ENCODE data around the gene YJU2.

YJU2 gene

DNA sequence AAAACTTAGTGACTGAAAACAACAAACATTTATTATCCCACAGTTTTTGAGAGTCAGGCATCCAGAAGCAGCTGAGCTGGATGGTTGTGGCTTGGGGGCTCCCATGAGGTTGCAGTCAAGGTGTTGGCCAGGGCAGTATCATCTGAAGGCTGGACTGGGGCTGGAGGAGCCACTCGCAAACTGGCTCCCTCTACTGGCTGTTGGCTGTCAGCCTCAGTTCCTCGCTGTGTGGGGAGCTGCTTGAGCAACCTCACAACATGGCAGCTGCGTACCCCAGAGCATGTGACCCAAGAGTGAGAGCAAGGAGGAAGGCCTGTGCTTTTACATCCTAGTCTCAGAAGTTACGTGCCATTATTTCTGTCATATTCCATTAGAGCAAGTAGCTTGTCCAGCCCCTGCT is 9.7 kb downstream of the YJU2 start:
- H2BK120ac ChIP-seq (ENCODE audit: insufficient read depth, low read length, poor library complexity): no peak overlapping the region
- peaks cover 5% of the 10 kb centered on the region for H3K9me3 ChIP-seq (ENCODE audit: insufficient read depth, low read depth, low read length)
- H3K23ac ChIP-seq (ENCODE audit: low read length): no peak overlapping the region
- H3K4me3 ChIP-seq (ENCODE audit: low read depth, low read length): no peak overlapping the region
- H2AK5ac ChIP-seq (ENCODE audit: low read length): no peak overlapping the region
- no peak overlapping the region for H4K8ac ChIP-seq (ENCODE audit: low read depth, low read length)
- H3K79me2 ChIP-seq (ENCODE audit: control insufficient read depth, insufficient read depth, low read length, poor library complexity): no peaks in the 10 kb centered on the region
- H3K27me3 ChIP-seq (ENCODE audit: insufficient read depth, low read length): no peaks in the 10 kb centered on the region
- no peak overlapping the region for H3K4me2 ChIP-seq (ENCODE audit: low read length)
- H4K91ac ChIP-seq (ENCODE audit: low read depth, low read length): no peak overlapping the region
- no peak overlapping the region for H3K9ac ChIP-seq (ENCODE audit: low read length)
- H4K12ac ChIP-seq (ENCODE audit: low read depth, low read length): no peak overlapping the region
- H3K18ac ChIP-seq (ENCODE audit: low read length): no peak overlapping the region
- no peaks in the 10 kb centered on the region for H3K79me1 ChIP-seq (ENCODE audit: low read length)
- H3K14ac ChIP-seq (ENCODE audit: low read length): no peak overlapping the region
- H3K4me1 ChIP-seq (ENCODE audit: control insufficient read depth in 1 of 2, insufficient read depth in 2 of 2, low read length in 2 of 2): no peaks in the 10 kb centered on the region
- WGBS (ENCODE audit: extremely low coverage, insufficient coverage, insufficient read length): no CpG with 5 or more reads among the region's 4 CpGs
- H3K27ac ChIP-seq (ENCODE audit: low read depth, low read length): no peak overlapping the region
- no peak for DNase-seq
- no peak overlapping the region for H2BK12ac ChIP-seq (ENCODE audit: low read length)
- H2BK5ac ChIP-seq (ENCODE audit: low read depth, low read length, poor library complexity): no peak overlapping the region
- H3K36me3 ChIP-seq (ENCODE audit: control insufficient read depth in 1 of 2, insufficient read depth in 2 of 2, low read length in 2 of 2): peaks cover 45 to 49% of the 10 kb centered on the region in 2 experiments
- no peak overlapping the region for H3K4ac ChIP-seq (ENCODE audit: low read depth, low read length)
- no peak overlapping the region for H2AFZ ChIP-seq (ENCODE audit: insufficient read depth, low read length, poor library complexity)

DNA sequence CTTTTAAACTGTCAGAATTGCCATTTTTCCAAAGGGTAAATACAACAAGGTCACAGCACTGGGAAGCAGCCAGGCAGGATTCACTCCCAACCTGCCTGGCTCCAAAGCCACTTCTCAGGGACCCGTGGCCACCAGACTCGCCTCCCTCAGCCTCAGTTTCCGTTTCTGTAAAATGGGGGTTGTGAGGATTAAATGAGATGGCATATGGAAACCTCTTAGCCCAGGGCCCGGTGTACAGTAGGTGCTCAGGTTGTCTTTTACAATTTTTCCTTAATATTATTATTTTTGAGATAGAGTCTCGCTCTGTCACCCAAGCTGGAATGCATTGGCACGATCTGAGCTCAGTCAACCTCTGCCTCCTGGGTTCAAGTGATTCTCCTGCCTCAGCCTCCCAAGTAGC is 10.1 kb downstream of the YJU2 start:
- no peak overlapping the region for H3K27ac ChIP-seq (ENCODE audit: low read depth, low read length)
- no peaks in the 10 kb centered on the region for H3K4me1 ChIP-seq (ENCODE audit: control insufficient read depth in 1 of 2, insufficient read depth in 2 of 2, low read length in 2 of 2)
- H3K79me2 ChIP-seq (ENCODE audit: control insufficient read depth, insufficient read depth, low read length, poor library complexity): no peaks in the 10 kb centered on the region
- H3K9me3 ChIP-seq (ENCODE audit: insufficient read depth, low read depth, low read length): peaks cover 5% of the 10 kb centered on the region
- no peak overlapping the region for H2AK5ac ChIP-seq (ENCODE audit: low read length)
- no peak for DNase-seq
- no peaks in the 10 kb centered on the region for H3K27me3 ChIP-seq (ENCODE audit: insufficient read depth, low read length)
- H2BK12ac ChIP-seq (ENCODE audit: low read length): no peak overlapping the region
- H3K4ac ChIP-seq (ENCODE audit: low read depth, low read length): no peak overlapping the region
- H3K23ac ChIP-seq (ENCODE audit: low read length): no peak overlapping the region
- H4K12ac ChIP-seq (ENCODE audit: low read depth, low read length): no peak overlapping the region
- H3K79me1 ChIP-seq (ENCODE audit: low read length): no peaks in the 10 kb centered on the region
- H3K4me2 ChIP-seq (ENCODE audit: low read length): no peak overlapping the region
- H3K36me3 ChIP-seq (ENCODE audit: control insufficient read depth in 1 of 2, insufficient read depth in 2 of 2, low read length in 2 of 2): peaks cover 46 to 47% of the 10 kb centered on the region in 2 experiments
- no peak overlapping the region for H2BK5ac ChIP-seq (ENCODE audit: low read depth, low read length, poor library complexity)
- no peak overlapping the region for H3K9ac ChIP-seq (ENCODE audit: low read length)
- no peak overlapping the region for H3K4me3 ChIP-seq (ENCODE audit: low read depth, low read length)
- H3K18ac ChIP-seq (ENCODE audit: low read length): no peak overlapping the region
- no CpG with 5 or more reads among the region's 6 CpGs for WGBS (ENCODE audit: extremely low coverage, insufficient coverage, insufficient read length)
- H2BK120ac ChIP-seq (ENCODE audit: insufficient read depth, low read length, poor library complexity): no peak overlapping the region
- no peak overlapping the region for H3K14ac ChIP-seq (ENCODE audit: low read length)
- no peak overlapping the region for H4K8ac ChIP-seq (ENCODE audit: low read depth, low read length)
- H4K91ac ChIP-seq (ENCODE audit: low read depth, low read length): no peak overlapping the region
- no peak overlapping the region for H2AFZ ChIP-seq (ENCODE audit: insufficient read depth, low read length, poor library complexity)

DNA sequence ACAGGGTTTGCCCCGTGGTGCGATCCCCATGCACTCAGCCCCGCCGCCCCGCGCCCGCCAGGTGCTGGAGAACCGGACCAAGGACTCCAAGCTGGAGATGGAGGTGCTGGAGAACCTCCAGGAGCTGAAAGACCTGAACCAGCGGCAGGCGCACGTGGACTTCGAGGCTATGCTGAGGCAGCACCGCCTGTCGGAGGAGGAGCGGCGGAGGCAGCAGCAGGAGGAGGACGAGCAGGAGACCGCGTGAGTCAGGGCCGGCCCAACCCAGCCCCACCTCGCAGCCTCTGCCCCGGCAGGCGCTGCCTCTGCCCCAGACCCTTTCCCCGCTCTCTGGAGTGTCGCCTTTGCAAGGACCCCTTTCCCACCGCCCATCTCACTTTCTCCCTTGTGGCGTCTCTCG is 11.3 kb downstream of the YJU2 start:
- H3K4ac ChIP-seq (ENCODE audit: low read depth, low read length): no peak overlapping the region
- H3K27me3 ChIP-seq (ENCODE audit: insufficient read depth, low read length): no peaks in the 10 kb centered on the region
- H2AK5ac ChIP-seq (ENCODE audit: low read length): no peak overlapping the region
- no peak for DNase-seq
- H4K8ac ChIP-seq (ENCODE audit: low read depth, low read length): no peak overlapping the region
- peaks cover 5% of the 10 kb centered on the region for H3K9me3 ChIP-seq (ENCODE audit: insufficient read depth, low read depth, low read length)
- H3K79me1 ChIP-seq (ENCODE audit: low read length): no peaks in the 10 kb centered on the region
- H3K4me1 ChIP-seq (ENCODE audit: control insufficient read depth in 1 of 2, insufficient read depth in 2 of 2, low read length in 2 of 2): no peaks in the 10 kb centered on the region
- H3K79me2 ChIP-seq (ENCODE audit: control insufficient read depth, insufficient read depth, low read length, poor library complexity): no peaks in the 10 kb centered on the region
- H4K91ac ChIP-seq (ENCODE audit: low read depth, low read length): no peak overlapping the region
- no peak overlapping the region for H3K27ac ChIP-seq (ENCODE audit: low read depth, low read length)
- no peak overlapping the region for H2AFZ ChIP-seq (ENCODE audit: insufficient read depth, low read length, poor library complexity)
- no peak overlapping the region for H3K14ac ChIP-seq (ENCODE audit: low read length)
- no peak overlapping the region for H3K23ac ChIP-seq (ENCODE audit: low read length)
- no peak overlapping the region for H4K12ac ChIP-seq (ENCODE audit: low read depth, low read length)
- no peak overlapping the region for H3K4me2 ChIP-seq (ENCODE audit: low read length)
- H2BK120ac ChIP-seq (ENCODE audit: insufficient read depth, low read length, poor library complexity): no peak overlapping the region
- no peak overlapping the region for H3K4me3 ChIP-seq (ENCODE audit: low read depth, low read length)
- peaks cover 44 to 46% of the 10 kb centered on the region in 2 experiments for H3K36me3 ChIP-seq (ENCODE audit: control insufficient read depth in 1 of 2, insufficient read depth in 2 of 2, low read length in 2 of 2)
- no peak overlapping the region for H3K9ac ChIP-seq (ENCODE audit: low read length)
- no peak overlapping the region for H2BK5ac ChIP-seq (ENCODE audit: low read depth, low read length, poor library complexity)
- no peak overlapping the region for H2BK12ac ChIP-seq (ENCODE audit: low read length)
- no CpG with 5 or more reads among the region's 28 CpGs for WGBS (ENCODE audit: extremely low coverage, insufficient coverage, insufficient read length)
- no peak overlapping the region for H3K18ac ChIP-seq (ENCODE audit: low read length)

DNA sequence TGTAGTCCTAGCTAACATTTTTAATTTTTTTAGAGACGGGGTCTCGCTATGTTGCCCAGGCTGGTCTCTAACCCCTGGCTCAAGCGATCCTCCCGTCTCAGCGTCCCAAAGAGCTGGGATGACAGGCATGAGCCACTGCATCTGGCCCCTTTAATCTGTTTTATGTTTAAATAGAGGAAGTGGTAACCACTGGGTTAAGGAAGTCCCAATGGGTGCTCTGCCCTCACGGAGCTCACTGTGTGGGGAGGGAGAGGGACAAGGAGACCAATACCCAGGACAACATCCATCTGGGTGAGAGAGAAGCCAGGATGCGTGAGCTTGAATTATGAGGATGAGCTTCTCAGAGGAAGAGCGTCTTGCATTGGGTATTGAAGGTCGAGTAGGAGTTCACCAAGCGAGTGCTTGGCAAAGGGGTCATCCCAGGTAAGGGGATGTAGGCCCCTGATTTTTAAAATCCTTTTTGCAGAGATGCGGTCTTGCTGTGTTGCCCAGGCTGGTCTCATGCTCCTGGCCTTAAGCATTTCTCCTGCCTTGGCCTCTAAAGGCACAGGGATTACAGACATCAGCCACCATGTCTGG is 13.8 kb downstream of the YJU2 start:
- Histone ChIP-seq H2AK5ac (ENCODE audit: low read length) (no peak overlapping the region), H2BK12ac (ENCODE audit: low read length) (no peak overlapping the region), H3K79me1 (ENCODE audit: low read length) (no peaks in the 10 kb centered on the region), H4K12ac (ENCODE audit: low read depth, low read length) (no peak overlapping the region), H3K4ac (ENCODE audit: low read depth, low read length) (no peak overlapping the region), H3K4me1 (ENCODE audit: control insufficient read depth in 1 of 2, insufficient read depth in 2 of 2, low read length in 2 of 2) (no peaks in the 10 kb centered on the region), H2AFZ (ENCODE audit: insufficient read depth, low read length, poor library complexity) (no peak overlapping the region), H3K4me2 (ENCODE audit: low read length) (no peak overlapping the region), H3K9me3 (ENCODE audit: insufficient read depth, low read depth, low read length) (peaks cover 5% of the 10 kb centered on the region), H2BK5ac (ENCODE audit: low read depth, low read length, poor library complexity) (no peak overlapping the region), H2BK120ac (ENCODE audit: insufficient read depth, low read length, poor library complexity) (no peak overlapping the region), H3K23ac (ENCODE audit: low read length) (no peak overlapping the region), H3K36me3 (ENCODE audit: control insufficient read depth in 1 of 2, insufficient read depth in 2 of 2, low read length in 2 of 2) (peaks cover 36 to 38% of the 10 kb centered on the region in 2 experiments), H3K27me3 (ENCODE audit: insufficient read depth, low read length) (no peaks in the 10 kb centered on the region), H3K27ac (ENCODE audit: low read depth, low read length) (no peak overlapping the region), H4K91ac (ENCODE audit: low read depth, low read length) (no peak overlapping the region), H3K4me3 (ENCODE audit: low read depth, low read length) (no peak overlapping the region), H3K79me2 (ENCODE audit: control insufficient read depth, insufficient read depth, low read length, poor library complexity) (no peaks in the 10 kb centered on the region), H3K18ac (ENCODE audit: low read length) (no peak overlapping the region), H3K14ac (ENCODE audit: low read length) (no peak overlapping the region), H3K9ac (ENCODE audit: low read length) (no peak overlapping the region), H4K8ac (ENCODE audit: low read depth, low read length) (no peak overlapping the region)
- no CpG with 5 or more reads among the region's 11 CpGs for WGBS (ENCODE audit: extremely low coverage, insufficient coverage, insufficient read length)
- no peak for DNase-seq
